ENCODE results near the gene LAPTM4A. TPM values are rescaled to one million over a fixed set of nuclear protein-coding genes. Genes with fewer than 3 reads are reported as not detected.

LAPTM4A gene
- total RNA-seq, 4 donors from 2014 or later: 126 to 309 (median 263) TPM

GRCh38 chr2:20048488-20049448 is 2.7 kb downstream of the LAPTM4A start:
- no peak for TF ChIP-seq CTCF (IDR thresholded peaks at IDR 0.05; ENCODE audit: low read depth)

DNA sequence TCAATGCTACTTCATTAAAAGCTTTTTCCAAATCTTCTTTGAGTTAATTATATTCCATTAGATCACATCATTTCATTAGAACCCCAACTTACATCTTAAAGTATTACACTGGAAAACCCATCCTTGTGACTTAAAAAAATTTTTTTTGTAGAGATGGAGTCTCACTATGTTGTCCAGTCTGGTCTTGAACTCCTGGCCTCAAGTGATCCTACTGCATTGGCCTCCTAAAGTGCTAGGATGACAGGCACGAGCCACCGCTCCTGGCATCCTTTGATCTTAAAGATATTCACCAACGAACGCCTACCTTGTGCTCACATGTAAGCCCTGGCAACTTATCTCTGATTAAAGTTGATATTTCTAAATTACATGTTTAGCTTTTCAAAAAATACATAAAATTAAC is 6.7 kb downstream of the LAPTM4A start:
- TF ChIP-seq CTCF (IDR thresholded peaks at IDR 0.05; ENCODE audit: low read depth): no peak

DNA sequence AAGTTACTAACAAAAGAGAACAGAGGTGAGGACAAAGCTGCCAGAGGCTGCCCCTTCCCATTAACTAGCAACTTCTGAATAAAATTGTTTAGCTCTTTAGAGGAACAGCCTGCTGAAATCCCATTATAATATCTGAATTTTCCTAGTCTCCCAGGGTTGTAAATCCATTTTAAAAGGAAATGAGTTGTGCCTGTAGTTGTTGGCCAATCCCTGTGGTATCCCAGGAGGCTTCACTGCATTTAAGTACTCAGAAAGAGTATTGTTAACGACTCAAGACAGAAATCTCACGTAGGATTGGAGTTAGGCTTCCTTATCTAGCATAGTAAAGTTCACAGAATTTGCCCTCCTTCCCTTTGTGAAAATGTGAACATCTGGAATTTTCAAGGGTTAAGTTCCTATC is 8.9 kb downstream of the LAPTM4A start:
- TF ChIP-seq CTCF (IDR thresholded peaks at IDR 0.05; ENCODE audit: low read depth): no peak

- TF ChIP-seq CTCF (IDR thresholded peaks at IDR 0.05; ENCODE audit: low read depth): no peak
Observed at GRCh38 chr2:20040489-20041172, 10.8 kb downstream of the LAPTM4A start.

DNA sequence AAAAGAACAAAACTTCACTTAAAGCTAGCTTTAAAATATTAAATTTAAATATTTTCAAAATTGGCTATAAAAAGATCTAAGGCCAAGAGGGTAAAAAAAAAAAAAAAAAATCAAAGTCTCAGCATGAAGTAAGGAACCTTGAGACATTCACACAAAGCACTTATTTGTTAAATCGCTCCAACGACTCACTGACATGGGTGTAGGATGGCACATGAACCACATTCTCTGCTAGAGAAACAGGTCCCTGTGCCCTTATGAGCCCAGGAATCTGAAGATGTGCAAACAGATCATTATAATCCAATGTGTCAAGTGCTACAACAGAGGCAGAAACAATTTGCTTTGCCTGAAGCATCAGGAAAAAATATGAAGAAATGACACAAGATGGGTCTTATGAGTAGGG is 13.8 kb downstream of the LAPTM4A start:
- TF ChIP-seq CTCF (IDR thresholded peaks at IDR 0.05; ENCODE audit: low read depth): no peak

DNA sequence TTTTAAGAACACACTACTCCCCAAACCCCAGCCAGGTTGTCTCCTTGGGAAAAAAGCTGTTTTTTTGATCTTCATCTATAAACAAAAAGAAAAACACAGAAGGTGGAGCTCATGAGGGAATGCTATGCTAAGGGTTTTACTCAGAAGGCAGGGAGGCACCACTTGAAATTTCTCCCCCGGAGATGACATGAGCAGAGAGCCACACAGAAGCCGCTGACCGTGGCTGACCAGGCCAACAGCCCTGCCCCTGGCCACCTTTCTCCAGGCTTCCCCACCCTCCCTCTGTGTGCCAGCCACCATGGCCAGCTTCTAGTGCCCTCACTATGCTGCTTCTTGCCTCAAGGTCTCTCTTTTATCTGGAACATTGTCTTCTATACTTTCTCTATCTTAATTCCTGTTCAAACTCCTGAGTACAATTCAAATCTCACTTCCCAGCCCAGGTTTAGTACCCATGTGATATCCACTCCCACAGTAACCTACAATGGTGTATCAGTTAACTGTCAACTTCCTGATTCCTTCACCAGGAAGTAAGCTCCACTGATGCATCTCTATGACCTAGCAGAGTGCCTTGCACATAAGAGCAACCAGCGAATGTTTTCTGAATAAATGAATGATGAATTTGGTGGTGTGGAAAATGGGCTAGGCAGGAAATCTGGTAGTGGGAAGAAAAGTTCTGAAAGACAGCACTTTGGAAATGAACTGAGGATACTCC is 15.3 kb downstream of the LAPTM4A start:
- TF ChIP-seq CTCF (IDR thresholded peaks at IDR 0.05; ENCODE audit: low read depth): no peak

DNA sequence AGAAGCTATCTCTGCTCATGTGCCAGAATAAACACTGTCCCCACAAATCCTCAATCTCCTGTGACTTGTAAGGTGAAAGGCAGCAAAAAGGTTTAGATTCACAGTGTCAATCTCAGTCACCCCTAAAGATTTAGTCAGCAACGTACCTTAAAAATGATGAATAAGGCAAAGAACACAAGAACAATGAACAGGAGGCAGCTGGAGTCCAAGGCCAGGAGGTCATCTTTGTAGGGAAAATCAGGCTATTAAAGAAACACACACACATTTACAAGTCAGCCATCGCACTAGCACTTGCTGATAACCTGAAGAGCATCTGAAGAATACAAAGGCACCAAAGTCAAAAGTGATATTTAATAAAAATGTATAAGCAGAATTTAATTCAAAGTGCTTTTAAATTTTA is 16.6 kb downstream of the LAPTM4A start:
- no peak for TF ChIP-seq CTCF (IDR thresholded peaks at IDR 0.05; ENCODE audit: low read depth)
